Fibroblast of lung (primary cell): ENCODE results near the gene WFDC2. TPM values are rescaled to one million over a fixed set of nuclear protein-coding genes. Genes with fewer than 3 reads are reported as not detected.

Source experiments
- DNase-seq, 2 donors: peaks; one replicate each; pipeline versions ENCODE4 v3.0.0 to v3.0.0-alpha.2; 2010; ENCODE audit warnings: low read depth in 2 of 2
- H2AFZ ChIP-seq: 2 replicates; pipeline ENCODE4 v1.5.1; 2012; ENCODE audit warnings: low read length, control low read depth, inconsistent platforms
- H3K27ac ChIP-seq: 2 replicates; pipeline ENCODE4 v1.5.1; 2011; ENCODE audit warnings: low read length, control low read depth; ENCODE audit not compliant: insufficient read depth
- H3K27me3 ChIP-seq: 2 replicates; pipeline ENCODE4 v1.5.1; 2011; ENCODE audit warnings: mild to moderate bottlenecking, low read length; ENCODE audit not compliant: control insufficient read depth, insufficient read depth
- H3K36me3 ChIP-seq: 2 replicates; pipeline ENCODE4 v1.5.1; 2011; ENCODE audit warnings: low read length; ENCODE audit not compliant: control insufficient read depth, insufficient read depth
- H3K4me1 ChIP-seq: 2 replicates; pipeline ENCODE4 v1.5.1; 2011; ENCODE audit warnings: low read length; ENCODE audit not compliant: control insufficient read depth, insufficient read depth; ENCODE audit errors: extremely low read depth
- H3K4me2 ChIP-seq: 2 replicates; pipeline ENCODE4 v1.5.1; 2011; ENCODE audit warnings: low read length, control low read depth; ENCODE audit not compliant: insufficient read depth; ENCODE audit errors: extremely low read depth
- H3K4me3 ChIP-seq, 4 experiments: fragments of 200-600 bp in 1 of 4; sonication (generic) in 1 of 4; replicated peaks in 1 of 4; 2 replicates each; pipeline ENCODE4 v1.5.1; 2011 to 2016; ENCODE audit warnings: low read length in 4 of 4, low read depth in 3 of 4, mild to moderate bottlenecking in 3 of 4, control low read depth in 2 of 4, inconsistent platforms in 1 of 4, mixed read lengths in 1 of 4; ENCODE audit not compliant: insufficient read depth in 1 of 4; ENCODE audit errors: control extremely low read depth in 1 of 4
- H3K79me2 ChIP-seq: 2 replicates; pipeline ENCODE4 v1.5.1; 2012; ENCODE audit warnings: mild to moderate bottlenecking, low read length, inconsistent platforms; ENCODE audit not compliant: control insufficient read depth, insufficient read depth
- H3K9ac ChIP-seq: 2 replicates; pipeline ENCODE4 v1.5.1; 2011; ENCODE audit warnings: mild to moderate bottlenecking, low read length, control low read depth; ENCODE audit not compliant: insufficient read depth
- H3K9me3 ChIP-seq: 2 replicates; pipeline ENCODE4 v1.5.1; 2012; ENCODE audit warnings: low read depth, low read length; ENCODE audit not compliant: control insufficient read depth, insufficient read depth
- H4K20me1 ChIP-seq: 2 replicates; pipeline ENCODE4 v1.5.1; 2011; ENCODE audit warnings: low read length; ENCODE audit not compliant: control insufficient read depth, insufficient read depth; ENCODE audit errors: extremely low read depth
- EZH2 ChIP-seq: IDR thresholded peaks from 2 replicates; pipeline ENCODE4 v1.5.1; 2012; ENCODE audit warnings: low read length, control low read depth, mild to moderate bottlenecking; ENCODE audit errors: missing control alignments
- polyA plus RNA-seq, 2 donors: library from polyadenylated mRNA; depleted of rRNA in 1 of 2; stranded (reverse) in 1 of 2; unstranded in 1 of 2; fragments of >200 nt; gene quantifications; 2 replicates each; pipeline ENCODE4 v1.2.1, GENCODE V29; 2011 to 2012; ENCODE audit warnings: missing spikeins in 1 of 2
- total RNA-seq: library from RNA; depleted of rRNA; stranded (reverse); fragments of >200 nt; gene quantifications from 2 replicates; pipeline ENCODE4 v1.2.1, GENCODE V29; 2014
- TF ChIP-seq, protein P1 (sequence below), 2 donors: IDR thresholded peaks in 1 of 2; conservative IDR thresholded peaks in 1 of 2; 1 replicate in 1 of 2; 2 replicates in 1 of 2; pipeline ENCODE4 v1.5.1; 2011 to 2012; ENCODE audit warnings: low read length in 2 of 2, control low read depth in 1 of 2, inconsistent platforms in 1 of 2, low read depth in 1 of 2, mild to moderate bottlenecking in 1 of 2

WFDC2 gene
- total and polyA plus RNA-seq, 2 donors (not counting 1 experiment from before 2014, with no cell fraction given) = not detected

DNA sequence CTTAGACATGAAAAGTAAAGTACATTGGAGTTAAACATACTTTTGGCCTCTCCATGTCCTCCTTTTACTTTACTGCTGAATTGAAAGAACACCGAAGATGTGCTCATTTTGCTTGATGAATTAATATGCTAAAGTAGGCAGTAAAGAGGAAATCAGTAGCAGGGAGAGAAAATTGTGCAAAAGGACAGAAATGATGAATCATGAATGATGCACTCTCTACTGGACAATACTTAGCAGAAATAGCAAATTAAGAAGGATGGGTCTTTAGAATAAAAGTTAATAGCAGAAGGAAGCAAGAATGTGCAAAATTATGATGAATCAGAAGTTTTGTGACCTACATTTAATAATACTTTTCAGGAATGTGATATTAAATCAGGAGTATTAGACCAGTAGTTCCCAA, 54.3 kb downstream of the WFDC2 start:
- no peak for DNase-seq
- Histone ChIP-seq H3K9me3 (no peaks in the 10 kb centered on the region), H3K4me2 (no peak overlapping the region), H3K36me3 (no peaks in the 10 kb centered on the region), H3K27me3 (no peaks in the 10 kb centered on the region), H3K27ac (no peak overlapping the region), H3K9ac (no peak overlapping the region), H3K4me3 (no peak overlapping the region), H2AFZ (no peak overlapping the region), H3K4me1 (no peaks in the 10 kb centered on the region), H4K20me1 (no peaks in the 10 kb centered on the region), H3K79me2 (no peaks in the 10 kb centered on the region)
- TF ChIP-seq EZH2 = no peak
- TF ChIP-seq, protein P1, sequence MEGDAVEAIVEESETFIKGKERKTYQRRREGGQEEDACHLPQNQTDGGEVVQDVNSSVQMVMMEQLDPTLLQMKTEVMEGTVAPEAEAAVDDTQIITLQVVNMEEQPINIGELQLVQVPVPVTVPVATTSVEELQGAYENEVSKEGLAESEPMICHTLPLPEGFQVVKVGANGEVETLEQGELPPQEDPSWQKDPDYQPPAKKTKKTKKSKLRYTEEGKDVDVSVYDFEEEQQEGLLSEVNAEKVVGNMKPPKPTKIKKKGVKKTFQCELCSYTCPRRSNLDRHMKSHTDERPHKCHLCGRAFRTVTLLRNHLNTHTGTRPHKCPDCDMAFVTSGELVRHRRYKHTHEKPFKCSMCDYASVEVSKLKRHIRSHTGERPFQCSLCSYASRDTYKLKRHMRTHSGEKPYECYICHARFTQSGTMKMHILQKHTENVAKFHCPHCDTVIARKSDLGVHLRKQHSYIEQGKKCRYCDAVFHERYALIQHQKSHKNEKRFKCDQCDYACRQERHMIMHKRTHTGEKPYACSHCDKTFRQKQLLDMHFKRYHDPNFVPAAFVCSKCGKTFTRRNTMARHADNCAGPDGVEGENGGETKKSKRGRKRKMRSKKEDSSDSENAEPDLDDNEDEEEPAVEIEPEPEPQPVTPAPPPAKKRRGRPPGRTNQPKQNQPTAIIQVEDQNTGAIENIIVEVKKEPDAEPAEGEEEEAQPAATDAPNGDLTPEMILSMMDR (conservative IDR thresholded peaks at IDR 0.05 in 1 of 2, IDR thresholded peaks at IDR 0.05 in 1 of 2; ENCODE audit: low read depth in 1 of 2, low read length in 2 of 2) = no peak

DNA sequence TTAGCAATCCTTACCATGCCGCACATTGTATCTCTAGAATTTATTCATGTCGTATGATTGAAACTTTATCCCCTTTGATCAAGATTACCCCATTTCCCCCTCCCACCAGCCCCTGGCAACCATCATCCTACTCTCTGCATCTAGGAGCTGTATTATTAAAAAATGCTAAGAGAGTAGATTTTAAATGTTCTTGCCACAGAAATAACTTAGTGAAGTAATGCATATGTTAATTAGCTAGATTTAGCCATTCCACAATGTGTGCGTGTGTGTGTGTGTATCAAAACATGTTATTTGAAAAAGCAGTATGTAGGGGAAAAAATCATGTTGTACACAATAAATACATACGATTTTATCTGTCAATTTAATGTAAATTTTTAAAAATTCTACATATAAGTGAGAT, 57.7 kb downstream of the WFDC2 start:
- H3K9me3 ChIP-seq = no peaks in the 10 kb centered on the region
- H3K4me1 ChIP-seq = no peaks in the 10 kb centered on the region
- H2AFZ ChIP-seq = no peak overlapping the region
- H3K27me3 ChIP-seq = no peaks in the 10 kb centered on the region
- H4K20me1 ChIP-seq = no peaks in the 10 kb centered on the region
- H3K36me3 ChIP-seq = no peaks in the 10 kb centered on the region
- no peak overlapping the region for H3K4me2 ChIP-seq
- DNase-seq = no peak
- no peak overlapping the region for H3K9ac ChIP-seq
- H3K4me3 ChIP-seq = no peak overlapping the region
- H3K79me2 ChIP-seq = no peaks in the 10 kb centered on the region
- H3K27ac ChIP-seq = no peak overlapping the region
- no peak for TF ChIP-seq EZH2
- TF ChIP-seq, protein P1 (conservative IDR thresholded peaks at IDR 0.05 in 1 of 2, IDR thresholded peaks at IDR 0.05 in 1 of 2; ENCODE audit: low read depth in 1 of 2, low read length in 2 of 2) = no peak

Other genes with a start within 250 kb of the WFDC2 start
- not detected in 2 replicates for gene SEMG2, start 248.4 kb upstream of the WFDC2 start, total RNA-seq
- gene SEMG2, start 248.4 kb upstream of the WFDC2 start, polyA plus RNA-seq = not detected in 2 replicates
- gene SLPI, start 215.2 kb upstream of the WFDC2 start, total RNA-seq = 0.17 and 0.77 TPM in 2 replicates
- gene SLPI, start 215.2 kb upstream of the WFDC2 start, polyA plus RNA-seq = 3.7 TPM in 1 of 2 replicates, not detected in the other
- gene RBPJL, start 162.9 kb upstream of the WFDC2 start, total RNA-seq = not detected in 2 replicates
- not detected in 2 replicates for gene RBPJL, start 162.9 kb upstream of the WFDC2 start, polyA plus RNA-seq
- gene MATN4, start 161.5 kb upstream of the WFDC2 start, total RNA-seq = under 0.01 TPM in 2 replicates
- 0.02 and 0.06 TPM in 2 replicates for gene MATN4, start 161.5 kb upstream of the WFDC2 start, polyA plus RNA-seq
- gene SDC4, start 121.3 kb upstream of the WFDC2 start, total RNA-seq = 142 and 175 TPM in 2 replicates
- gene SDC4, start 121.3 kb upstream of the WFDC2 start, polyA plus RNA-seq = 226 and 312 TPM in 2 replicates
- gene SYS1, start 106.6 kb upstream of the WFDC2 start, total RNA-seq = 20.0 and 20.5 TPM in 2 replicates
- 21.9 and 23.4 TPM in 2 replicates for gene SYS1, start 106.6 kb upstream of the WFDC2 start, polyA plus RNA-seq
- under 0.01 TPM in 1 of 2 replicates, not detected in the other for gene TP53TG5, start 91.4 kb upstream of the WFDC2 start, total RNA-seq
- 0.14 TPM in 1 of 2 replicates, not detected in the other for gene TP53TG5, start 91.4 kb upstream of the WFDC2 start, polyA plus RNA-seq
- 3.9 and 4.8 TPM in 2 replicates for gene DBNDD2, start 61.5 kb upstream of the WFDC2 start, total RNA-seq
- 28.1 and 51.8 TPM in 2 replicates for gene DBNDD2, start 61.5 kb upstream of the WFDC2 start, polyA plus RNA-seq
- 25.8 and 26.2 TPM in 2 replicates for gene PIGT, start 53.6 kb upstream of the WFDC2 start, total RNA-seq
- 53.9 and 70.0 TPM in 2 replicates for gene PIGT, start 53.6 kb upstream of the WFDC2 start, polyA plus RNA-seq
- not detected in 2 replicates for gene SPINT3, start 45.9 kb downstream of the WFDC2 start, total RNA-seq
- gene SPINT3, start 45.9 kb downstream of the WFDC2 start, polyA plus RNA-seq = not detected in 2 replicates
- not detected in 2 replicates for gene WFDC6, start 69.7 kb downstream of the WFDC2 start, total RNA-seq
- gene WFDC6, start 69.7 kb downstream of the WFDC2 start, polyA plus RNA-seq = not detected in 2 replicates
- gene EPPIN, start 77.6 kb downstream of the WFDC2 start, total RNA-seq = not detected in 2 replicates
- not detected in 2 replicates for gene EPPIN, start 77.6 kb downstream of the WFDC2 start, polyA plus RNA-seq
- not detected in 2 replicates for gene WFDC8, start 109.5 kb downstream of the WFDC2 start, total RNA-seq
- gene WFDC8, start 109.5 kb downstream of the WFDC2 start, polyA plus RNA-seq = not detected in 2 replicates
- gene WFDC10A, start 160.0 kb downstream of the WFDC2 start, total RNA-seq = not detected in 2 replicates
- gene WFDC10A, start 160.0 kb downstream of the WFDC2 start, polyA plus RNA-seq = not detected in 2 replicates
- not detected in 2 replicates for gene WFDC9, start 161.5 kb downstream of the WFDC2 start, total RNA-seq
- not detected in 2 replicates for gene WFDC9, start 161.5 kb downstream of the WFDC2 start, polyA plus RNA-seq
- gene WFDC11, start 200.5 kb downstream of the WFDC2 start, total RNA-seq = not detected in 2 replicates
- not detected in 2 replicates for gene WFDC11, start 200.5 kb downstream of the WFDC2 start, polyA plus RNA-seq
- not detected in 2 replicates for gene WFDC13, start 232.3 kb downstream of the WFDC2 start, total RNA-seq
- not detected in 2 replicates for gene WFDC13, start 232.3 kb downstream of the WFDC2 start, polyA plus RNA-seq
- not detected in 2 replicates for gene WFDC10B, start 235.3 kb downstream of the WFDC2 start, total RNA-seq
- gene WFDC10B, start 235.3 kb downstream of the WFDC2 start, polyA plus RNA-seq = 0.22 TPM in 1 of 2 replicates, not detected in the other